ENCODE data around the gene MAEA.
A peak's percentile ranks its signal among the peaks of the same experiment; 100 is the strongest.

The MAEA gene

GRCh38 chr4:1248245-1249147, 41.2 kb upstream of the MAEA start, which contains the start of gene CTBP1:
CTBP1 (minus strand) TSS chr4:1249130; CDS start chr4:1241331, 7,799 bp downstream.
- no peaks in the 10 kb centered on the region for H3K27me3 ChIP-seq
- peak within 1 kb of the TSS; percentile 91 to 99 (median 98) for H3K9ac ChIP-seq
- H3K9me3 ChIP-seq (replicated peaks in 1 of 11): peaks cover 24 to 32% (median 30%) of the 10 kb centered on the region in 11 experiments
- H3K36me3 ChIP-seq: peaks cover 19 to 39% (median 29%) of the 10 kb centered on the region in 11 experiments; a peak in 20 of 22 replicates
- peak within 1 kb of the TSS; percentile 95 to 100 (median 100) for H3K4me2 ChIP-seq
- peaks cover 39 to 48% (median 40%) of the 10 kb centered on the region in 11 experiments for H4K20me1 ChIP-seq
- peak within 1 kb of the TSS; percentile 86 to 94 (median 90) for H3K4me3 ChIP-seq
- H3K4me1 ChIP-seq: peaks cover 51 to 60% (median 56%) of the 10 kb centered on the region in 10 experiments
- TF ChIP-seq Cebpa-rat (IDR thresholded peaks at IDR 0.05): no peak; a peak in 1 of 22 replicates
- H3K27ac ChIP-seq: peak within 1 kb of the TSS; percentile 95 to 98 (median 97)

GRCh38 chr4:1249148-1249730, 40.5 kb upstream of the MAEA start:
- Histone ChIP-seq H3K36me3 (peaks cover 22 to 45% (median 36%) of the 10 kb centered on the region in 11 experiments; a peak in 20 of 22 replicates), H3K4me1 (peaks cover 44 to 52% (median 49%) of the 10 kb centered on the region in 10 experiments), H3K9ac (peak overlapping the region; percentile 91 to 99 (median 98)), H3K27ac (peak overlapping the region; percentile 95 to 98 (median 97)), H3K27me3 (no peaks in the 10 kb centered on the region), H3K4me3 (peak overlapping the region; percentile 86 to 94 (median 90)), H4K20me1 (peaks cover 32 to 41% (median 33%) of the 10 kb centered on the region in 11 experiments), H3K4me2 (peak overlapping the region; percentile 89 to 99 (median 97)), H3K9me3 (replicated peaks in 1 of 11) (peaks cover 31 to 39% (median 38%) of the 10 kb centered on the region in 11 experiments)
- TF ChIP-seq Cebpa-rat (IDR thresholded peaks at IDR 0.05): no peak

GRCh38 chr4:1249731-1250526, 39.8 kb upstream of the MAEA start:
- peaks cover 37 to 45% (median 42%) of the 10 kb centered on the region in 10 experiments for H3K4me1 ChIP-seq
- H3K4me2 ChIP-seq: peak overlapping the region; percentile 89 to 99 (median 97)
- H3K9me3 ChIP-seq (replicated peaks in 1 of 11): peaks cover 38 to 46% (median 45%) of the 10 kb centered on the region in 11 experiments
- H4K20me1 ChIP-seq: peaks cover 25 to 34% (median 26%) of the 10 kb centered on the region in 11 experiments
- TF ChIP-seq Cebpa-rat (IDR thresholded peaks at IDR 0.05): no peak
- peak overlapping the region; percentile 95 to 98 (median 97) for H3K27ac ChIP-seq
- H3K36me3 ChIP-seq: peaks cover 22 to 42% (median 38%) of the 10 kb centered on the region in 11 experiments; a peak in 20 of 22 replicates
- peak overlapping the region; percentile 86 to 94 (median 90) for H3K4me3 ChIP-seq
- no peaks in the 10 kb centered on the region for H3K27me3 ChIP-seq
- H3K9ac ChIP-seq: peak overlapping the region; percentile 91 to 99 (median 98)

GRCh38 chr4:1250527-1250812, 39.2 kb upstream of the MAEA start:
- peaks cover 19 to 28% (median 21%) of the 10 kb centered on the region in 11 experiments for H4K20me1 ChIP-seq
- H3K9ac ChIP-seq: peak overlapping the region; percentile 91 to 99 (median 98); a peak in 17 of 22 replicates
- H3K27me3 ChIP-seq: no peaks in the 10 kb centered on the region
- H3K4me2 ChIP-seq: peak overlapping the region; percentile 89 to 99 (median 97)
- H3K9me3 ChIP-seq (replicated peaks in 1 of 11): peaks cover 44 to 52% (median 50%) of the 10 kb centered on the region in 11 experiments
- TF ChIP-seq Cebpa-rat (IDR thresholded peaks at IDR 0.05): no peak
- peaks cover 31 to 40% (median 36%) of the 10 kb centered on the region in 10 experiments for H3K4me1 ChIP-seq
- H3K4me3 ChIP-seq: peak overlapping the region in 9 of 10 experiments; percentile 86 to 94 (median 89); a peak in 17 of 20 replicates
- peaks cover 22 to 45% (median 38%) of the 10 kb centered on the region in 11 experiments; a peak in 20 of 22 replicates for H3K36me3 ChIP-seq
- peak overlapping the region in 9 of 11 experiments; percentile 95 to 98 (median 98); a peak in 12 of 22 replicates for H3K27ac ChIP-seq

- peak overlapping the region; percentile 89 to 99 (median 97); a peak in 21 of 22 replicates for H3K4me2 ChIP-seq
- TF ChIP-seq Cebpa-rat (IDR thresholded peaks at IDR 0.05): no peak
- H3K27ac ChIP-seq: no peak overlapping the region
- H3K4me3 ChIP-seq: peak overlapping the region in 7 of 10 experiments; percentile 86 to 94 (median 88); a peak in 8 of 20 replicates
- H3K4me1 ChIP-seq: peaks cover 25 to 33% (median 30%) of the 10 kb centered on the region in 10 experiments
- H3K9ac ChIP-seq: peak overlapping the region in 2 of 11 experiments; percentile 96 to 98; a peak in 2 of 22 replicates
- no peaks in the 10 kb centered on the region for H3K27me3 ChIP-seq
- peaks cover 12 to 22% (median 14%) of the 10 kb centered on the region in 11 experiments; a peak in 21 of 22 replicates for H4K20me1 ChIP-seq
- peaks cover 22 to 45% (median 38%) of the 10 kb centered on the region in 11 experiments; a peak in 20 of 22 replicates for H3K36me3 ChIP-seq
- H3K9me3 ChIP-seq (replicated peaks in 1 of 11): peaks cover 51 to 58% (median 57%) of the 10 kb centered on the region in 11 experiments
Observed at GRCh38 chr4:1250921-1251772, 38.5 kb upstream of the MAEA start.

GRCh38 chr4:1251773-1252066, 38.0 kb upstream of the MAEA start:
- peaks cover 7 to 16% (median 8%) of the 10 kb centered on the region in 11 experiments; a peak in 21 of 22 replicates for H4K20me1 ChIP-seq
- no peak overlapping the region for H3K9ac ChIP-seq
- no peaks in the 10 kb centered on the region for H3K27me3 ChIP-seq
- peaks cover 19 to 27% (median 24%) of the 10 kb centered on the region in 10 experiments for H3K4me1 ChIP-seq
- H3K27ac ChIP-seq: no peak overlapping the region
- H3K9me3 ChIP-seq (replicated peaks in 1 of 11): peaks cover 56 to 64% (median 63%) of the 10 kb centered on the region in 11 experiments
- no peak for TF ChIP-seq Cebpa-rat (IDR thresholded peaks at IDR 0.05)
- peak overlapping the region in 1 of 10 experiments; percentile 86; a peak in 1 of 20 replicates for H3K4me3 ChIP-seq
- peak overlapping the region in 2 of 11 experiments; percentile 98; a peak in 1 of 22 replicates for H3K4me2 ChIP-seq
- H3K36me3 ChIP-seq: peaks cover 22 to 48% (median 39%) of the 10 kb centered on the region in 11 experiments; a peak in 20 of 22 replicates

GRCh38 chr4:1252928-1253492, 36.7 kb upstream of the MAEA start:
- Histone ChIP-seq H3K36me3 (peaks cover 22 to 52% (median 41%) of the 10 kb centered on the region in 11 experiments; a peak in 20 of 22 replicates), H3K27me3 (no peaks in the 10 kb centered on the region), H3K4me1 (peaks cover 13 to 20% (median 16%) of the 10 kb centered on the region in 10 experiments), H3K27ac (no peak overlapping the region), H3K9ac (no peak overlapping the region), H3K4me2 (no peak overlapping the region), H3K9me3 (replicated peaks in 1 of 11) (peaks cover 69 to 77% (median 76%) of the 10 kb centered on the region in 11 experiments), H4K20me1 (peaks cover 0 to 3% (median 0%) of the 10 kb centered on the region in 11 experiments; a peak in 4 of 22 replicates), H3K4me3 (0 out of 20 replicates have a peak overlapping the region, but pooled peaks of 2 of the 10 experiments have one; percentile 13)
- TF ChIP-seq Cebpa-rat (IDR thresholded peaks at IDR 0.05): 0 out of 22 replicates have a peak, but pooled peaks of 2 of the 11 experiments have one; percentile 12 to 21
